ENCODE data around the gene TEX29.

Gene TEX29

DNA sequence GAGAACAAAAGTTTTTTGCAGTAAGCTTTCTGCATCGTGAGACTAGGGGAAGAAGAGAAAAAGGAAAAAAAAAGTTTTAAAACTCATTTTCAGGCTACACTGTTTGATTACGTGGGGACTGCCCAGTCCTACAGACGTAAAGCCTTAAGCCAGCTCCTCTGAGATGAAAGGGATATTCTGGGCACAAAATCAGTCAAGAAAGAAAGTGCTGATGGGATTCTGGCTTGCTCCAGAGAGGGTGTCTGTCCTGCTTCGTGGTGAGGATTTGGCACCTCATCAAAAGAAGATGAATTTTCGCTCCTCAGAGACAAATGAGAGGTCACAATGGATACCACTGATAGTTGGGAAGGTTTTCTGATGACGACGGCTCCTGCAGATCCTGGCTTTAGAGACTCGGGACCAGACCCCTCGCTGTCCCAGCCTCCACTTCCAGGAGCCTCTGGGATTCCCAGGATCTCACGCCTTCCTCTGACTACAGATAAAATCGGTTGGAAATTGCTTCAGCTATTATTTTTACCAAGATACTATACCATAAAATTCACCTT is 9.7 kb downstream of the TEX29 start:
- DNase-seq (ENCODE audit: insufficient read length) (no peak), FAIRE-seq (no peak)
- TF ChIP-seq TAF1 (IDR thresholded peaks at IDR 0.05; ENCODE audit: borderline replicate concordance, low read depth, low read length) (no peak), POLR2A (IDR thresholded peaks at IDR 0.05; ENCODE audit: low read depth, low read length) (no peak), POLR2AphosphoS5 (IDR thresholded peaks at IDR 0.05; ENCODE audit: low read depth, low read length) (no peak)

DNA sequence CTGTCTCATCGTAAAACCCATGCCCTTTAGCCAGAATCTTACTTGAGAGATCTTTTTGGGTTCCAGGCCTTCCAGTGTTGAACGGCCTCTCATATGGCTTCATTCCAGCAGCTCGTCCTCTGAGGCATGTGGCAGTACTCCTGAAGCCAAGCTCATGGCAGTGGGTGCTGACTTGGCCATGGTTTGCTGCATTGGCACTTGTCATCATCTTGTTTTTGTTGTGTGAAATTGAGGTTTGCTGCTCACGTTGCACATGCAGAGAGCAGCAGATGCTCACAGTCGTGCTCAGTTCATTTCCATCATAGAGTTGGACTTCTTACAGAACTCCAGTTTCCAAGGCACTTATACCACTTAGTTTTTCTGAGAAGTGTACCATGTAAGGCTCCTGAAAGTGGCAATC is 14.9 kb downstream of the TEX29 start:
- no peak for DNase-seq (ENCODE audit: insufficient read length)
- TF ChIP-seq POLR2A (IDR thresholded peaks at IDR 0.05; ENCODE audit: low read depth, low read length) (no peak), POLR2AphosphoS5 (IDR thresholded peaks at IDR 0.05; ENCODE audit: low read depth, low read length) (no peak)
- FAIRE-seq: no peak

DNA sequence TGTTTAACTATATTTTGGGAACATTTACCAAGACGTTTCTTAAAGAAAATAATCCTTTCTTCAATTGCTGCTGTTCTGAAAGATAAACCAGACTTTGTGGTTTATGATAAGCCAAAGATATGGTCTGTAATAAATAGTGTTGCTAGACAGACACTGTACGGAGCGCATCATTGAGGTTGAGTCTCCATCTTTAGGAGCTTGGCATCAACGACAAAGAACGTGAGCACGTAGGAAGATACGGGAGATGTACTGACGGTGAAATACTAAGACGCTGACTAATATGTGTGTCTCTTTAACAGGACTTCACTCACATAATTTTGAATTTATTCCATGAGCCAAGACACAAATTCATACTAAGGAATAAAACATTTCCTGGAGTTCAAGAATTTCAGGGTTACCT is 16.2 kb downstream of the TEX29 start:
- no peak for DNase-seq (ENCODE audit: insufficient read length)
- no peak for FAIRE-seq
- TF ChIP-seq POLR2A (IDR thresholded peaks at IDR 0.05; ENCODE audit: low read depth, low read length) (no peak), POLR2AphosphoS5 (IDR thresholded peaks at IDR 0.05; ENCODE audit: low read depth, low read length) (no peak), TAF1 (IDR thresholded peaks at IDR 0.05; ENCODE audit: borderline replicate concordance, low read depth, low read length) (no peak)

DNA sequence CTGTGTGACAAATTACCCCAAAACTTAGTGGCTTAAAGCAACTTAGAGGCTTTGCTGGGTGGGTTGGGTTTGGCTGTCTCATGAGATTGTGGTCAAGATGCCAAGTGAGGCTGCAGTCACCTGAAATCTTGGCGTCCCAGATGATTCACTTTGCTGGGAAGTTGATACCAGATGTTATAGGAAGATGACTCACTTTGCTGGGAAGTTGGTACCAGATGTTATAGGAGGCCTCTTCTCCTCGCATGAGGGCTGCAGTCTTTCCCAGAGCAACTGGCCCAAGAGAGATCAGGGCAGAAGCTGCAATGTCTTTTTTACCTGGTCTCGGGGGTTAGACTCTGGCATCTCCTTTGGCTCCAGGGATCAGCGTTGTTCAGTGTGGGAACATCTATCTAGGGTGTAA is 16.8 kb downstream of the TEX29 start:
- DNase-seq (ENCODE audit: insufficient read length) (no peak), FAIRE-seq (no peak)
- TF ChIP-seq TAF1 (IDR thresholded peaks at IDR 0.05; ENCODE audit: borderline replicate concordance, low read depth, low read length) (no peak), POLR2A (IDR thresholded peaks at IDR 0.05; ENCODE audit: low read depth, low read length) (no peak), POLR2AphosphoS5 (IDR thresholded peaks at IDR 0.05; ENCODE audit: low read depth, low read length) (no peak)

DNA sequence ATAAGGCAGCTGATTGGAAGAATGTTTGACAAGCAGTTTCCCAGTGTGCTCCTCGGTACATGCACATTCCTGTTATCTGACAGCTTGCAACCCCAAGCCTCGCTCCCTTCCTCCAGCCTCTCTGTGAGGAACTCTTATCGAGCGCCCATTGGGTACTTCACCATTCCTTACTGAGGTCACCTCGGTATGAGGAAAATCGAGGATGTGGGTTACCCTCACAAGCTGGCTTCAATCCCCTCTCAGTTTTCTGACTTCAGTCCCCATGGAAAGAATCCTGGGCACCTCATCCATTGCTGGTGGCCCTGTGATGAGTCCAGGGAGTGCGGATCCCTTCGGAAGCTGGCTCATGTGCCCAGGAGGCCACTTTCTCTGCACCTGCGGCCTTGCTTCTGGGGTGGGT is 17.3 kb downstream of the TEX29 start:
- FAIRE-seq: no peak
- TF ChIP-seq POLR2A (IDR thresholded peaks at IDR 0.05; ENCODE audit: low read depth, low read length) (no peak), TAF1 (IDR thresholded peaks at IDR 0.05; ENCODE audit: borderline replicate concordance, low read depth, low read length) (no peak), POLR2AphosphoS5 (IDR thresholded peaks at IDR 0.05; ENCODE audit: low read depth, low read length) (no peak)
- no peak for DNase-seq (ENCODE audit: insufficient read length)

DNA sequence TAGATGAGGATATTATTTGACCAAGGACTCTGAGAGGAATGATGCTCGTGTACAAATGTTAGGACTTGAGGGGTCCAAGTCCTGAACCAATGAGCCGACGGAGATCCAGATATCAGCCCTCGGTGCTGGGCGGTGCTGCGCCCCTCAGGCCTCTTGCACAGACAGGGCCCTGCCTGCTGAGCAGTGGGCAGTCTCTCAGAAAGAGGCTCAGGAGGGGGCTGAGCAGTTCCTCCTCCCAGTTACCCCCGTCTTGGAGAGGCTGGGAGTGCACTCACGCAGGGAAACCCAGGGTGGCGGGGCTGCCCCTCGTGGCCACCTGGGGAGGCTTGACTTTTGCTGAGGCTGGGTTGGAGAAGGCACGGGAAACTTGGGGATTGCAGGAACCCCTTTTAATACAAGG is 18.4 kb downstream of the TEX29 start:
- TF ChIP-seq POLR2A (IDR thresholded peaks at IDR 0.05; ENCODE audit: low read depth, low read length): no peak
- no peak for TF ChIP-seq TAF1 (IDR thresholded peaks at IDR 0.05; ENCODE audit: borderline replicate concordance, low read depth, low read length)
- no peak for TF ChIP-seq POLR2AphosphoS5 (IDR thresholded peaks at IDR 0.05; ENCODE audit: low read depth, low read length)
- FAIRE-seq (no peak), DNase-seq (ENCODE audit: insufficient read length) (no peak)

DNA sequence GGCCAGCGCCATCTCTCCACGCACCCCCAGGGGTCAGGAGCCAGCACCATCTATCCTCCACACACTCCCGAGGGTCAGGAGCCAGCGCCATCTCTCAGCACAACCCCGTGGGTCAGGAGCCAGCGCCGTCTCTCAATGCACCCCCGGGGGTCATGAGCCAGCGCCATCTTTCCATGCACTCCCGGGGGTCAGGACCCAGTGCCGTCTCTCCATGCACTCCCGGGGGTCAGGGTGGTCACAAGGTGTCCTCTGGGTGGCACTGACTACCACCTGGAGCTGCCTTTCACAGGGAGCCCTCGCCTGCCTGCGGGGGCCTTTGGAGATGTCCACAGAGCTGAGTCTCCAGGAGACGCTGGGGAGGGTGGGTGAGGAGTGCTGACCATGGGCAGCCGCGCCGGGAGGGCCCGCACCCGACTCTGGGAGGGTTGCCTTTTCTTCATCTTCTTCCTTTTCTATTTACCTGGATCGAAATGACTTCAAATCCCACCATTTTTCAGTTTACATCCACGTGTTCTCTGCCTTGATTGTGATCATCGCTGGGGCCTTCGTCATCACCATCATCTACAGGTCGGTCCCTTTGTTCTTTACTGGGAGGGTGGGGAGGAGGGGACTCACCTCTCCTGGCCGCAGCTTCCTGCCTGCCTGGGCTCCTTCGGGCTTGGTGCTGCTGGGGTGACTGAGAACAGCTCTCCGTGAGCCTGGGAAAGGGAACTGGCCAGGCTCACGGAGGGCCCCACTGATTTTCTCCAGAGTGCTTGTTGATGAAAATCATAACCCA is 19.1 kb downstream of the TEX29 start:
- no peak for TF ChIP-seq POLR2AphosphoS5 (IDR thresholded peaks at IDR 0.05; ENCODE audit: low read depth, low read length)
- no peak for TF ChIP-seq TAF1 (IDR thresholded peaks at IDR 0.05; ENCODE audit: borderline replicate concordance, low read depth, low read length)
- TF ChIP-seq POLR2A (IDR thresholded peaks at IDR 0.05; ENCODE audit: low read depth, low read length): no peak
- no peak for DNase-seq (ENCODE audit: insufficient read length)
- no peak for FAIRE-seq

DNA sequence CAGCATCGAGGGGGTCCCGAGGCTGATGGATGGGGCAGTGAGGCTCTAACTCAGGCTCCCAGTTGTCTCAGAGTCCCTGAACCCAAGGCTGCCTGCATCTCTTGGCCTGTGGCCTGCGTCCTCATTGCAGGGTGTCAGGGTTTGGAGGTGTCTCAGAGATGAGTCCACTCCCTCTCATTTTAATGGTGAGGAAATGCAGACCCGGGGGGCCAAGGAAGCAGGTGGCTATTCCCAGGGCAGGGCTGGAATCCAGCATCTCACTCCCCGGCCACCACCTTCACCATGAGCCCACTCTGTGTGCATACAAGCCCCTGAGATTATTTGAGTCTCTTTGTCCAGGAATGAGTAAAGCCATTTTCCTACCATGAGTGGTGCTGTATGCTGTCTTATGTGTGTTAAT is 21.4 kb downstream of the TEX29 start:
- no peak for DNase-seq (ENCODE audit: insufficient read length)
- TF ChIP-seq POLR2AphosphoS5 (IDR thresholded peaks at IDR 0.05; ENCODE audit: low read depth, low read length) (no peak), TAF1 (IDR thresholded peaks at IDR 0.05; ENCODE audit: borderline replicate concordance, low read depth, low read length) (no peak), POLR2A (IDR thresholded peaks at IDR 0.05; ENCODE audit: low read depth, low read length) (no peak)
- no peak for FAIRE-seq

DNA sequence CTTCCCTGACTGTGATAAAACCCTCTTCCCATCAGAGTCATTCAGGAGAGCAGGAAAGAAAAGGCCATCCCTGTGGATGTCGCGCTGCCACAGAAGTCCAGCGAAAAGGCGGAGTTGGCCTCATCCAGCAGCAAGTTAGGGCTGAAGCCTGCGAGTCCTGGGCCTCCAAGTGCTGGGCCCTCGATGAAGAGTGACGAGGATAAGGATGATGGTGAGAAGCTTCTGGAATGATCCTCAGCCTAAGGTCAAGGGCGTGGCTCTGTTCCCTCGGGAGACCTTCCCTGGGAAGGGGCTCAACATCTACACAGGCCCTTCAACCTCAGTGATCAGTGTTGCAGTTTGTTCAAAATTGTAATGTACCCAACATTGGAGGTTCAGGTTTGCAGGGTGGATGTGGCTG is 22.3 kb downstream of the TEX29 start:
- no peak for TF ChIP-seq POLR2A (IDR thresholded peaks at IDR 0.05; ENCODE audit: low read depth, low read length)
- TF ChIP-seq TAF1 (IDR thresholded peaks at IDR 0.05; ENCODE audit: borderline replicate concordance, low read depth, low read length): no peak
- no peak for TF ChIP-seq POLR2AphosphoS5 (IDR thresholded peaks at IDR 0.05; ENCODE audit: low read depth, low read length)
- DNase-seq (ENCODE audit: insufficient read length): no peak
- FAIRE-seq: no peak

DNA sequence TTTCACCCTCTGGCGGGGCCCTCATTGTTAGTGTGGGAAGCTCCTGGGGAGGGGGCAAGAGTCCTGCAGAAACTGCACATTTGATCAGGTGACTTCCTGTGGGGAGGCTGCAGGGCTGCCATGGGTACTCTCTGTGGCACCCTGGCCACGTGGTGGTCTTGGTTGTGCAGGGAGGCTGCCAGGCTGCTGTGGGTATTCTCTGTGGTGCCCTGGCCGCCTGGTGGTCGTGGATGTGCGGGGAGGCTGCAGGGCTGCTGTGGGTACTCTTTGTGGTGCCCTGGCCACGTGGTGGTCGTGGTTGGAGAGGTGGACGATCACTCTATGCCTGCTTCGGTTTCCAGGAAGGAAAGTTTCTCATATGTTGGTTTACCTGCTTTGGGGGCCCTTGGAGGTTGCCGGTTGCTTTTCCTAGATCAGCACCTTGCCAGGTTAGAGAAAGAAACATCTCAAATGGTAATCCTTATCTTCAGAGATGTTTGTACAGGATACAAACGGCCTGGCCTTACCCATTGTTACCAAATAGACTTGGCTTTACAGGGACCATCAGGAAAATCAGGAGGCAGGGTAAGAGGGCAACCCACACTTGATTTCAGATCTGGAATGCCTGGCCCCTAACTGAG is 22.9 kb downstream of the TEX29 start:
- DNase-seq (ENCODE audit: insufficient read length) (no peak), FAIRE-seq (no peak)
- TF ChIP-seq TAF1 (IDR thresholded peaks at IDR 0.05; ENCODE audit: borderline replicate concordance, low read depth, low read length): no peak
- TF ChIP-seq POLR2AphosphoS5 (IDR thresholded peaks at IDR 0.05; ENCODE audit: low read depth, low read length): no peak
- no peak for TF ChIP-seq POLR2A (IDR thresholded peaks at IDR 0.05; ENCODE audit: low read depth, low read length)

DNA sequence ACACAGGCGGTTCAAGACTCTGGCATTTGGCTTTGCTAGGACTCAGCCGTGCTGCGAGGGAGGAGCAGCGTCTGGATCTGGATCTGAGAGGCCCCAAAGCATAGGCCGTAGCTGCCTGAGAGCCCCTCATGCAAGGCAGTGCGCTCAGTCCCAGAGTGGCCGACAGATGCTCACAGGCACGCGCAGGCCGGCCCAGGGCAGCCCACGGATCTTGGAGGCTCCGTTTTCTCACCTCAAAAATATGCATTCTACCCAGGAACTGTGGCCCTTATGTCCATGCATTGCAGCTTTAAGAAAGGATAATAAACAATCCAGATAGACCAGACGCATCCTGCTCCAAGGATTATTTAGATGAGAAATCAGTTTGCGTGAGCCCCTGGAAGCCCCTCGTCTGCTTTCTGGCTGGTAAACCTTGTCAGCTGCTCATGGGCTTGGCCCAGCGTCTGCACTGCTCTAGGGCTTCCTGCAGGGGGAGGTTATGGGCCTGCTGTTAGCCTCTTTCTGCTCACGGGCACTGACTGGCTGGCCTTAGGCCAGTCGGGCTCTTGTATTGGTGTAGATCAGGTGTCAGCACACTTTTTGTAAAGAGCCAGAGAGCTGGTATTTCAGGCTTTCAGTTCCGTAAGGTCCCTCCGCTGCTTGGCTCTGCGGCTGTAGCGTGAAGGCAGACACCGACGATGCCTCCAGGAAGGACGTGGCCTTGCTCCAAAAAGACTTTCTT is 24.2 kb downstream of the TEX29 start:
- DNase-seq (ENCODE audit: insufficient read length) (no peak), FAIRE-seq (no peak)
- TF ChIP-seq POLR2A (IDR thresholded peaks at IDR 0.05; ENCODE audit: low read depth, low read length) (no peak), POLR2AphosphoS5 (IDR thresholded peaks at IDR 0.05; ENCODE audit: low read depth, low read length) (no peak), TAF1 (IDR thresholded peaks at IDR 0.05; ENCODE audit: borderline replicate concordance, low read depth, low read length) (no peak)

All from GM12892 (cell line).